ENCODE results near the gene PKDREJ. TPM values are rescaled to one million over a fixed set of nuclear protein-coding genes. Genes with fewer than 3 reads are reported as not detected.

Gene PKDREJ
- total and polyA plus RNA-seq, 9 donors: under 0.01 to 0.17 (median 0.12) TPM; not detected in 1

DNA sequence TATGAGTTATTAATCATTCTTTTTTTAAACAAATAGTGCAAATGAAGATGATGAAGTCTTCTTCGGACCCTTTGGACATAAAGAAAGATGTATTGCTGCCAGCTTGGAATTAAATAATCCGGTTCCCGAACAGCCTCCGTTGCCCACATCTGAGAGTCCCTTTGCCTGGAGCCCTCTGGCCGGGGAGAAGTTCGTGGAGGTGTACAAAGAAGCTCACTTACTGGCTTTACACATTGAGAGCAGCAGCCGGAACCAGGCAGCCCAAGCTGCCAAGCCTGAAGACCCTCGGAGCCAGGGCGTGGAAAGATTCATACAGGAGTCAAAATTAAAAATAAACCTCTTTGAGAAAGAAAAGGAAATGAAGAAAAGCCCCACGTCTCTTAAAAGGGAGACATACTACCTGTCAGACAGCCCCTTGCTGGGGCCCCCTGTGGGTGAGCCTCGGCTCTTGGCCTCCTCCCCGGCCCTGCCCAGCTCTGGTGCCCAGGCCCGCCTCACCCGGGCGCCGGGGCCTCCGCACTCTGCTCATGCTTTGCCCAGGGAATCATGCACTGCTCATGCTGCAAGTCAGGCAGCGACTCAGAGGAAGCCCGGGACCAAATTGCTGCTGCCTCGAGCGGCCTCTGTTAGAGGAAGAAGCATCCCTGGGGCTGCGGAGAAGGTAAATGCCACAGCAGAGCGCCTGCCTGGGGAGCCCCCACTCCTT lies 45.3 kb upstream of the PKDREJ start:
- Histone ChIP-seq H3K36me3 (no peaks in the 10 kb centered on the region), H3K27me3 (no peaks in the 10 kb centered on the region), H3K27ac (no peak overlapping the region), H3K4me1 (ENCODE audit: insufficient read depth) (no peaks in the 10 kb centered on the region), H3K4me3 (no peak overlapping the region), H3K9me3 (no peaks in the 10 kb centered on the region)
- no peak for DNase-seq
- TF ChIP-seq EP300 (IDR thresholded peaks at IDR 0.05) (no peak), POLR2A (IDR thresholded peaks at IDR 0.05) (no peak)
- TF ChIP-seq, protein P1, sequence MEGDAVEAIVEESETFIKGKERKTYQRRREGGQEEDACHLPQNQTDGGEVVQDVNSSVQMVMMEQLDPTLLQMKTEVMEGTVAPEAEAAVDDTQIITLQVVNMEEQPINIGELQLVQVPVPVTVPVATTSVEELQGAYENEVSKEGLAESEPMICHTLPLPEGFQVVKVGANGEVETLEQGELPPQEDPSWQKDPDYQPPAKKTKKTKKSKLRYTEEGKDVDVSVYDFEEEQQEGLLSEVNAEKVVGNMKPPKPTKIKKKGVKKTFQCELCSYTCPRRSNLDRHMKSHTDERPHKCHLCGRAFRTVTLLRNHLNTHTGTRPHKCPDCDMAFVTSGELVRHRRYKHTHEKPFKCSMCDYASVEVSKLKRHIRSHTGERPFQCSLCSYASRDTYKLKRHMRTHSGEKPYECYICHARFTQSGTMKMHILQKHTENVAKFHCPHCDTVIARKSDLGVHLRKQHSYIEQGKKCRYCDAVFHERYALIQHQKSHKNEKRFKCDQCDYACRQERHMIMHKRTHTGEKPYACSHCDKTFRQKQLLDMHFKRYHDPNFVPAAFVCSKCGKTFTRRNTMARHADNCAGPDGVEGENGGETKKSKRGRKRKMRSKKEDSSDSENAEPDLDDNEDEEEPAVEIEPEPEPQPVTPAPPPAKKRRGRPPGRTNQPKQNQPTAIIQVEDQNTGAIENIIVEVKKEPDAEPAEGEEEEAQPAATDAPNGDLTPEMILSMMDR (IDR thresholded peaks at IDR 0.05): no peak
- intact Hi-C loops (cut with DNase I): no loop called here
- WGBS, 3 donors: 93 to 94% (median 93%) methylated on average over 23 of the region's 23 CpGs

DNA sequence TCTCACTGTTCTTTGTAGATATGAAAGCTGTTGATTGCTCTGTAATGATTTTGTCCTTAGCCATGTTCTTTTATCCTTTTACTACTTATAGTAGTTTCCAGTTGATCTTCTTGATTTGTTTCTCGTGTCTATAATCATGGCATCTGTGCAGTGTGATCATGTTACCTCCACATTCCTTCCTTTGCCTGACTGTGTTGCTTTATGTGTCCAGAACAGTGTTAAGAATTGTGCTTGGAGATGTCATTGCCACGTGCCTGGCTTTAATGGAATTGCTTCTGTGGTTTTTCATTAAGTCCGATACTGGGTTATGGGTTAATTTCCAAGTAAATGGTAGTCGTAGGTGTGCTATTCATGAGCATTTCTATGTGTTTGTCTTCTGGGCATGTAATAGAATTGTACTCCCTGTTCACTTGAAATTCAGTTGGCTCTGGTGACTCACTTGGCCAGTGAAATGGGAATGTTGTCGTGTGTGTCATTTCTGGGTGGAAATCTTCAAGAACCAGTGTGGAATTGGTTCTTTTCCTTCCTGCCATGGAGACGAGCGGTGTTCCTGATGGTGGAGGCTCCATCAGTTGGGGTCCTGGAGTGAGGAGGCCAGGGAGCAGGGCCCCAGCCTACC lies 40.3 kb upstream of the PKDREJ start:
- H3K9me3 ChIP-seq: no peaks in the 10 kb centered on the region
- H3K36me3 ChIP-seq: no peaks in the 10 kb centered on the region
- intact Hi-C loops (cut with DNase I): no loop called here
- 90 to 96% (median 91%) methylated on average over 7 of the region's 7 CpGs for WGBS, 3 donors
- no peaks in the 10 kb centered on the region for H3K27me3 ChIP-seq
- H3K4me3 ChIP-seq: no peak overlapping the region
- TF ChIP-seq EP300 (IDR thresholded peaks at IDR 0.05) (no peak), POLR2A (IDR thresholded peaks at IDR 0.05) (no peak)
- TF ChIP-seq, protein P1 (IDR thresholded peaks at IDR 0.05): no peak
- no peak overlapping the region for H3K27ac ChIP-seq
- DNase-seq: no peak
- H3K4me1 ChIP-seq (ENCODE audit: insufficient read depth): no peaks in the 10 kb centered on the region

DNA sequence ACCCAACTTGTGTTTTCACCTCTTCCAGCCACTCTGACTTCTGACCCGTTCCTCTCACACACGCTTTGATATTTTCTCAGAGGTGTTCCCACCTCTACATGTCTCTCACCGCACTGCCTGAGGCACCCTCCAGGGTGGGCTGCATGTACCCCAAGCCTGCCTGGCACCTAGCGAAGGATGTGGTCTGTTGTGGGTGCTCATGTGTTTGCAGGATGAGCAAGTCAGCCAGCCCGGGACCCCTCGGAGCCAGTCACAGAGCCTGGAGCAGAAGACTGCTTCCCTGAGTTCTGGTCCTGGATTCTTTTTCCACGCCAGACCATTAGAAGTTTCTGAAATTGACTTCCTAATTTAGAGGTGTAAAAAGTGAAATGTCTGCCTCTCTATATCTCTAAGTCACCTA lies 37.3 kb upstream of the PKDREJ start:
- Histone ChIP-seq H3K36me3 (no peaks in the 10 kb centered on the region), H3K4me3 (no peak overlapping the region), H3K27me3 (no peaks in the 10 kb centered on the region), H3K4me1 (ENCODE audit: insufficient read depth) (peaks cover 5% of the 10 kb centered on the region), H3K9me3 (no peaks in the 10 kb centered on the region), H3K27ac (no peak overlapping the region)
- DNase-seq: no peak
- no peak for TF ChIP-seq EP300 (IDR thresholded peaks at IDR 0.05)
- TF ChIP-seq, protein P1 (IDR thresholded peaks at IDR 0.05): no peak
- no peak for TF ChIP-seq POLR2A (IDR thresholded peaks at IDR 0.05)
- intact Hi-C loops (cut with DNase I): no loop called here
- 94 to 98% (median 96%) methylated on average over 7 of the region's 7 CpGs for WGBS, 3 donors

DNA sequence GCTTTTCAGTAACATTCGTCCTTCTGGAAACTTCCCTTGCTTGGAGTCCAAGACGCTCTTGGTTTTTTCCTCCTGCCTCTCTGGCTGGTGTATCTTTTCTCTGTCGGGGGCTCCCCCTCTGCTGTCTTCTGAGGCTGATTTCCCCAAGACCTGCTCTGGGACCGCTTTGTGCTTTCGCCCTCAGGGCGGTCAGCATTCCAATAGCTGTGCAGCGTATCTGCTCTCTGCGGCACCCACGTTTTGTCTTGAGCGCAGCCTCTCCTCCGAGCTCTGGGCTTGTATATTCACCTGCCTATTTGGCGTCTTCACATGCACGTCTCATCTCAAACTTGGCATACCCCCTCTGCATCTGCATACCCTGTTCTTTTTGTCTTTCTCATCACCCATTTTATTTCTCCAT lies 36.0 kb upstream of the PKDREJ start:
- intact Hi-C loops (cut with DNase I): loop anchor here in 1 of 4 donors (5.0 to 10.0 kb wide), 2 partner anchors 172 to 304 kb away; no protein-coding TSS in a partner anchor
- 93% methylated on average over 13 of the region's 13 CpGs for WGBS, 3 donors

More for the DNA sequence above, 36.0 kb upstream of the PKDREJ start:
- H3K36me3 ChIP-seq: no peaks in the 10 kb centered on the region
- no peaks in the 10 kb centered on the region for H3K9me3 ChIP-seq
- no peak overlapping the region for H3K27ac ChIP-seq
- DNase-seq: no peak
- peaks cover 5% of the 10 kb centered on the region for H3K4me1 ChIP-seq (ENCODE audit: insufficient read depth)
- no peak overlapping the region for H3K4me3 ChIP-seq
- no peak for TF ChIP-seq EP300 (IDR thresholded peaks at IDR 0.05)
- TF ChIP-seq POLR2A (IDR thresholded peaks at IDR 0.05): no peak
- TF ChIP-seq, protein P1 (IDR thresholded peaks at IDR 0.05): no peak
- no peaks in the 10 kb centered on the region for H3K27me3 ChIP-seq

Data from ovary (tissue), 9 donors.